K562 (cell line): ENCODE results near the gene ARL5C. TPM values are rescaled to one million over a fixed set of nuclear protein-coding genes. Genes with fewer than 3 reads are reported as not detected.

Experiments
- CHD7 ChIP-seq: fragments of 200-600 bp; sonication (generic); IDR thresholded peaks from one replicate; pipeline ENCODE4 v1.6.1; 2012; ENCODE audit warnings: mild to moderate bottlenecking, low read depth, low read length, inconsistent platforms
- DNMT1 ChIP-seq: fragments of 450-650 bp; IDR thresholded peaks from 2 replicates; pipeline ENCODE4 v1.6.1; 2016; ENCODE audit warnings: antibody characterized with exemption, mild to moderate bottlenecking
- EP400 ChIP-seq: fragments of 450-650 bp; IDR thresholded peaks from 2 replicates; pipeline ENCODE4 v1.6.1; 2017; ENCODE audit warnings: antibody characterized with exemption, mild to moderate bottlenecking, moderate library complexity
- MAFG ChIP-seq: fragments of 450-650 bp; conservative IDR thresholded peaks from 2 replicates; pipeline ENCODE4 v1.6.1; 2016; ENCODE audit warnings: missing genetic modification characterization, missing compliant biosample characterization
- NBN ChIP-seq: fragments of 450-650 bp; IDR thresholded peaks from 2 replicates; pipeline ENCODE4 v1.6.1; 2016; ENCODE audit warnings: low read depth, mild to moderate bottlenecking
- PKNOX1 ChIP-seq: fragments of 450-650 bp; IDR thresholded peaks from 2 replicates; pipeline ENCODE4 v1.6.1; 2016
- RBM34 ChIP-seq: fragments of 200-400 bp; formaldehyde crosslinking; IDR thresholded peaks from 2 replicates; pipeline ENCODE4 v1.6.1; 2018; ENCODE audit warnings: low read length, borderline replicate concordance; ENCODE audit not compliant: insufficient read depth
- ZKSCAN8 ChIP-seq: fragments of 200-800 bp; sonication (Bioruptor generic); IDR thresholded peaks from 2 replicates; pipeline ENCODE4 v1.6.1; 2016; ENCODE audit warnings: missing genetic modification characterization, missing compliant biosample characterization
- ZNF253 ChIP-seq: fragments of 250-450 bp; sonication (Bioruptor Pico); conservative IDR thresholded peaks from 2 replicates; pipeline ENCODE4 v1.6.1; 2021; ENCODE audit warnings: mild to moderate bottlenecking
- ZNF347 ChIP-seq: fragments of 450-650 bp; formaldehyde crosslinking; IDR thresholded peaks from 2 replicates; pipeline ENCODE4 v1.4.0; 2020; ENCODE audit warnings: low read depth, mild to moderate bottlenecking, moderate library complexity
- ZNF75A ChIP-seq: fragments of 450-650 bp; formaldehyde crosslinking; IDR thresholded peaks from 2 replicates; pipeline ENCODE4 v1.4.0; 2020; ENCODE audit warnings: mild to moderate bottlenecking
- polyA plus RNA-seq, 8 experiments: library from polyadenylated mRNA; depleted of rRNA in 4 of 8; stranded (reverse) in 5 of 8; unstranded in 3 of 8; fragments of >200 nt; fragmentation: Nextera tagmentation in 2 of 8; fragmentation: Illumina TruSeq in 1 of 8; extraction: Ambion mirVana in 2 of 8; extraction: Trizol in 1 of 8; gene quantifications; 2 replicates each; pipeline versions ENCODE4 v1.2.1 to v1.2.3, GENCODE V29; 2011 to 2014; ENCODE audit warnings: inconsistent platforms in 1 of 8, missing spikeins in 1 of 8
- total RNA-seq, 7 experiments: library from RNA; depleted of rRNA in 6 of 7; stranded (reverse); fragments of >200 nt in 6 of 7; fragmentation: Illumina TruSeq in 2 of 7; extraction: Trizol in 2 of 7; gene quantifications; 2 replicates each; pipeline versions ENCODE4 v1.2.1 to v1.2.3, GENCODE V29; 2011 to 2021; ENCODE audit warnings: low replicate concordance in 1 of 7
- TF ChIP-seq, protein P1 (sequence below): fragments of 250-450 bp; sonication (Bioruptor Pico); IDR thresholded peaks from 2 replicates; pipeline ENCODE4 v1.4.0; 2020; ENCODE audit warnings: mild to moderate bottlenecking, moderate library complexity, borderline replicate concordance
- TF ChIP-seq, protein P2 (sequence below): fragments of 450-650 bp; IDR thresholded peaks from one replicate; pipeline ENCODE4 v1.6.1; 2018; ENCODE audit warnings: mild to moderate bottlenecking, moderate library complexity; ENCODE audit not compliant: partially characterized antibody

ARL5C gene
- total and polyA plus RNA-seq, 9 of the 15 experiments (the other 6 are each of a cell fraction or from before 2014, with no cell fraction given): not detected

DNA sequence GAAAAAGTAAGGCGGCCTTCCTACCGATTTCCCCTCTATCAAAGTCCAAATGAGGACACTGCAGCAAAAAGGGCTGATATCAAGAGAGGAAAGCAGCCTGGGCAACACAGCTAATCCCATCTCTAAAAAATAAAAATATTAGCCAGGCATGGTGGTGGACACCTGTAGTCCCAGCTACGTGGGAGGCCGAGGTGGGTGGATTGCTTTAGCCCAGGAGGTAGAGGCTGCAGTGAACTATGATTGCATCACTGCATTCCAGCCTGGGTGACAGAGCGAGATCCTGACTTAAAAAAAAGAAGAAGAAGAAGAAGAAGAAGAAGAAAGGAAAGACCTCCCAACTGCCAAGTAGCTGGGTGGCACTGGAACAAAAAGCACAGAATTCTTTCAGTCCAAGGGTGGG is 17.1 kb upstream of the ARL5C start (continued):
- TF ChIP-seq, protein P1, sequence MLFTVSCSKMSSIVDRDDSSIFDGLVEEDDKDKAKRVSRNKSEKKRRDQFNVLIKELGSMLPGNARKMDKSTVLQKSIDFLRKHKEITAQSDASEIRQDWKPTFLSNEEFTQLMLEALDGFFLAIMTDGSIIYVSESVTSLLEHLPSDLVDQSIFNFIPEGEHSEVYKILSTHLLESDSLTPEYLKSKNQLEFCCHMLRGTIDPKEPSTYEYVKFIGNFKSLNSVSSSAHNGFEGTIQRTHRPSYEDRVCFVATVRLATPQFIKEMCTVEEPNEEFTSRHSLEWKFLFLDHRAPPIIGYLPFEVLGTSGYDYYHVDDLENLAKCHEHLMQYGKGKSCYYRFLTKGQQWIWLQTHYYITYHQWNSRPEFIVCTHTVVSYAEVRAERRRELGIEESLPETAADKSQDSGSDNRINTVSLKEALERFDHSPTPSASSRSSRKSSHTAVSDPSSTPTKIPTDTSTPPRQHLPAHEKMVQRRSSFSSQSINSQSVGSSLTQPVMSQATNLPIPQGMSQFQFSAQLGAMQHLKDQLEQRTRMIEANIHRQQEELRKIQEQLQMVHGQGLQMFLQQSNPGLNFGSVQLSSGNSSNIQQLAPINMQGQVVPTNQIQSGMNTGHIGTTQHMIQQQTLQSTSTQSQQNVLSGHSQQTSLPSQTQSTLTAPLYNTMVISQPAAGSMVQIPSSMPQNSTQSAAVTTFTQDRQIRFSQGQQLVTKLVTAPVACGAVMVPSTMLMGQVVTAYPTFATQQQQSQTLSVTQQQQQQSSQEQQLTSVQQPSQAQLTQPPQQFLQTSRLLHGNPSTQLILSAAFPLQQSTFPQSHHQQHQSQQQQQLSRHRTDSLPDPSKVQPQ (CRISPR knock-in tag): no peak
- TF ChIP-seq MAFG (tag): no peak
- no peak for TF ChIP-seq CHD7
- no peak for TF ChIP-seq EP400
- TF ChIP-seq, protein P2, sequence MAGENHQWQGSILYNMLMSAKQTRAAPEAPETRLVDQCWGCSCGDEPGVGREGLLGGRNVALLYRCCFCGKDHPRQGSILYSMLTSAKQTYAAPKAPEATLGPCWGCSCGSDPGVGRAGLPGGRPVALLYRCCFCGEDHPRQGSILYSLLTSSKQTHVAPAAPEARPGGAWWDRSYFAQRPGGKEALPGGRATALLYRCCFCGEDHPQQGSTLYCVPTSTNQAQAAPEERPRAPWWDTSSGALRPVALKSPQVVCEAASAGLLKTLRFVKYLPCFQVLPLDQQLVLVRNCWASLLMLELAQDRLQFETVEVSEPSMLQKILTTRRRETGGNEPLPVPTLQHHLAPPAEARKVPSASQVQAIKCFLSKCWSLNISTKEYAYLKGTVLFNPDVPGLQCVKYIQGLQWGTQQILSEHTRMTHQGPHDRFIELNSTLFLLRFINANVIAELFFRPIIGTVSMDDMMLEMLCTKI: no peak
- TF ChIP-seq ZNF253 (CRISPR knock-in tag): no peak
- TF ChIP-seq ZKSCAN8 (CRISPR knock-in tag): no peak
- TF ChIP-seq DNMT1: no peak
- no peak for TF ChIP-seq RBM34
- TF ChIP-seq NBN: no peak
- no peak for TF ChIP-seq ZNF347
- no peak for TF ChIP-seq ZNF75A
- no peak for TF ChIP-seq PKNOX1
